HG03571 (cell line): Measurements from ENCODE around the gene EXOG.

Experiments
- ATAC-seq: cut with Tn5 transposase; IDR thresholded peaks from one replicate; pipeline ENCODE4 v1.9.1; 2021; ENCODE audit not compliant: unreplicated experiment

EXOG gene

GRCh38 chr3:38507120-38507519 lies 11.0 kb downstream of the EXOG start:
- peak; percentile 97 for ATAC-seq

DNA sequence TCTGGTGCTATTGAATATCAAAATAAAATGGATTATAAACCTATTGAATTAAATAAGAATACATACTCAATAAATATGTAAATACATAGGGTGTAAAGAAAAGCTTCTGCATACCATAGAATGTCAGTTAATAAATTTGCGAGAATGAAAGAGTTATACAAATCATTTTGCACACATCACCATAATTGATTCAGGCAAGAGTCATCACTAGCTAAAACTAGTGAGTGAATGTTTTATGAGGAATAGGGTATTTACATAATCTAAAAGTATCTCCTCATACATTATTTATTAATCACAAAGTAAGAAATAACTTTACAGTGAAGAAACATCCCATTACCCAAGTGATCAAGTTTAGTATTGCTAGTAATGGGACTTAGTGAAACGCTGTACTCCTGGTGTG lies 13.6 kb downstream of the EXOG start:
- no peak for ATAC-seq

DNA sequence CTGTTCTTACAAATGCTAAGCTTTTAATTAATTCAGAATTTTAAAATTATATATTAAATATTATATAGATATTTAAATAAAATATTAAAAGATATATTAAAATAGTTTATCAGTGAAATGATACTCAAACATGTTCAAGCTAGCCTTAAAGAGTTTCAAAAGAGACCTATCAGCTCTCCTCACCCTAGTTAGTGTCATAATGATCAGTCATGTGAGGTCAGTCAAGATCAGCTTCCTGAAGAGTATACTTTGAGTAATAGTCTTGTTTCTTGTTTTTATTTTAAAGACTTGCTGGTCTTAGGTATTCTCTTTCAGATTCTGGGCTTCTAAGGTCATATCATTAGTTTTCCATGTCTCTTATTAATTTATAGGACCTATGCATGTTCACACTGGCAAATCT lies 14.5 kb downstream of the EXOG start:
- ATAC-seq, result no peak

- no peak for ATAC-seq
These were observed 15.4 kb downstream of the EXOG start for GRCh38 chr3:38511546-38511945.

DNA sequence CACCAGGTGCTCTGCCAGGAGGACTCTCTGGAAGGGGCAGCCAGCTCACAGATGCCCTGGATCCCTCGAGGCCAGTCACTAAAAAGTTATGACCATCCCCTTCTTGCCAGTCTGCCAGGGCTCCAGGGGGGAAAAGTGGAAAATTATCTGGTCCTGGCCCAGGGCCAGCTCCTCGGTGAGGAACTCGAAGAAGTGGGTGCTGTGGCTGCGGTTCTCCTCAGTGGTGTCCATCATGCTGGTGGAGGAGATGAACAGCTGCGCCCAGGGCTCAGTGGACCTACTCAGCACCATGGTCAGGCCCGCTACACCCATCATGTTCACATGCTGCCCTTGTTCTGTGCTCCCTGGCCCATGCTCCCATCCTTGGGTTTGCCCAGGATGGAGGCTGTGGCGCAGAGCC lies 19.2 kb downstream of the EXOG start:
- ATAC-seq, result no peak

DNA sequence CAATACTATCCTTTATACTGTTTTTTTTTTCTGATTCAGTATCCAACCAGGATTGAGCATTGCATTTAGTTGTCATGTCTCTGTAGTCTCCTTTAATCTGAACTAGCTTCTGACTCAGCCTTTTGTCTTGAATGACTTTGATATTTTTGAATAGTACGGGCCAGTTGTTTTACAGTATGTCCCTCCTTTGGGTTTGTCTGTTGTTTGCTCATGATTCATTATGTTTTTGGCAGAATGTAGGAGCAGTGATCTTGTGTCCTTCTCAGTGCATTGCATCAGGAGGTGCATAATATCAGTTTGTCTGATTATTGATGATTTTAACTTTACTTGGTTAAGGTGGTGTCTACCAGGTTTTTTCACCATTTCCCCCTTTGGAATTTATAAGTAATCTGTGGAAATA lies 20.5 kb downstream of the EXOG start:
- no peak for ATAC-seq

GRCh38 chr3:38519000-38519399 lies 22.9 kb downstream of the EXOG start:
- ATAC-seq, result no peak

GRCh38 chr3:38519651-38520050 lies 23.5 kb downstream of the EXOG start:
- no peak for ATAC-seq

DNA sequence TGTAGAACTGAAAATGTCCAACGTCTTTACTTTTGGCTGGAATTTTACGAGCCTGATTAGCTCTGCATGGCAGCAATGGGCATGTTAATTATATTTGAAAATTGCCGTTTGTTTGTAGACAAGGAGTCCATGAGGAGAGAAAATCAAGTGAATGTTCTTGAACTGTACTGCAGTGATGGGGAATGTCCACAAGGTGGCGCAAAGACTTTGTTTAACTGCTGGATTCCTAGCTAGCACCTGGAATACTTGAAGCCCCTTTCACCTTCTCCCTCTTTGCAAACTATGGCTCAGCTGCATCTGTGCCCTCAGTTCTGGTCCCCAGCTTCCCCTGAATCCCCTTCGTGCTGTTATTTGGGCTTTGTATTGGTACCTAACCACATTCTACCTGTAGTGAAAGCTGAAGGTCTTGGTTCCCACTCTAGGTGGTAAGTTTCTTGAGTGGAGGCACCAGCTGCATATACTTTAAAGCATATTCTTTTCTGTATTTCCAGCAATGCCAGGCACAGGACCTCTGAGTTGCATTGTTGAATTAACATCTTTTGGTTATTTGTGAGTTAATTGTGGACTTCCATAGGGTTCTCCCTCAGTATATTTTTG lies 25.3 kb downstream of the EXOG start:
- no peak for ATAC-seq

DNA sequence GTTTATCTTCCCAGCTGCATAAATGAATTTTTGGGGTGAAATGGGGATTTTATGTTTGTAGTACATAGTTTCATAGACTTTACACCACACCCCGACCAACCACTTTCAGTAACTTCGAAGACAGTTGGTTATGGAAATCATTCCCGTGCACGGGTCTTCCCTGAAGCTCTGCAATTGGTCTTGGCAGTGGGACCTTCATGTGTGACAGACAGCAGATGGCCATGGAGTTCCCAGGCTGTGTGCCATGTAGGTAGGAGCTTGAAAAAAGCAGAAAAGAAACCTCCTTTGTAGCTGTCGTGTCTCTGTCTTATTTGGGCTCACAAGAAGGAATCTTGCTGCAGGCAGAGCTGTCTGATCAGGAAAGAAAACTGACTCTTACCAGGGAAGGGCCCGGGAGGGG lies 25.9 kb downstream of the EXOG start:
- ATAC-seq, result no peak

DNA sequence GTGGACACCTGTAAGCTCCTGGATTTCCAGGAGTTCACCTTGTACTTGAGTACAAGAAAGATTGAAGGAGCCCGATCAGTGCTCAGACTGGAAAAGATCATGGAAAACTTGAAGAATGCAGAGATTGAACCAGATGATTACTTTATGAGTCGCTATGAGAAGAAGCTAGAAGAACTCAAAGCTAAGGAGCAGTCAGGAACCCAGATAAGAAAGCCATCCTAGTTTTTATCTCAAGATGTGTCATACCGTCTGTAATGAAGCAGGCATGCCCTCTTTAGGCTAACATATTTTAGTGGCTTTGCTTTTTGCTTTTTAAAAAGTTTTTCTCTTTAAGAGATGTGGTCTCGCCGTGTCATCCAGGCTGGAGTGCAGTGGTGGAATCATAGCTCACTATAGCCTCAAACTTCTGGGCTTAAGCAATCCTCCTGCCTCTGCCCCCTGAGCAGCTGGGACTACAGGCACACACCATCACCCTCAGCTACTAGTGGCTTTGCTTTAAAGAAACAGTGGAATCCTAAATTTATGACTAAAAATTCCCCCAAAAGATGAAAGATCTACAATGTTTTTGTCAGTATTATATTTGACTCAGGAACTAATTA lies 28.1 kb downstream of the EXOG start:
- no peak for ATAC-seq

- no peak for ATAC-seq
These were observed 30.7 kb downstream of the EXOG start for GRCh38 chr3:38526792-38527191.

GRCh38 chr3:38528457-38528856 lies 32.3 kb downstream of the EXOG start:
- ATAC-seq, result no peak

DNA sequence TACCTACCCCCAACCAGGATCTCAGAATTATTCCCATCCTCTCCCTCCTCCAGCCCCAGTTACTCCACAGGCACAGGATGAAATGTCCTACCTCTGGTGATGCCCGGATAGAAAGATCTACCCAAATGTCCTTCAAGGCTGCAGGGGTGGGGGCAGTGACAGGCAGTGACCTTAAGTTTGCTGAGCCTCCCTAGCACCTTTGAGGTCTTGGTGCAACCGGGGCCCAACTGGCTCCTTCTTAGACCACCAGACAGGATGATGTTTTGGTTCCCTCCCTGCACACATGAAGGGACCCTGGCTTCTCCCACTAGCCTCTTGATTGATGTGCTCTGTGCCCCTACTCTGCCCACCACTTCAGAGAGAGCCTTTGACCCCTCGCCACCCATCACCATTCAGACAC lies 36.4 kb downstream of the EXOG start:
- ATAC-seq, result no peak

DNA sequence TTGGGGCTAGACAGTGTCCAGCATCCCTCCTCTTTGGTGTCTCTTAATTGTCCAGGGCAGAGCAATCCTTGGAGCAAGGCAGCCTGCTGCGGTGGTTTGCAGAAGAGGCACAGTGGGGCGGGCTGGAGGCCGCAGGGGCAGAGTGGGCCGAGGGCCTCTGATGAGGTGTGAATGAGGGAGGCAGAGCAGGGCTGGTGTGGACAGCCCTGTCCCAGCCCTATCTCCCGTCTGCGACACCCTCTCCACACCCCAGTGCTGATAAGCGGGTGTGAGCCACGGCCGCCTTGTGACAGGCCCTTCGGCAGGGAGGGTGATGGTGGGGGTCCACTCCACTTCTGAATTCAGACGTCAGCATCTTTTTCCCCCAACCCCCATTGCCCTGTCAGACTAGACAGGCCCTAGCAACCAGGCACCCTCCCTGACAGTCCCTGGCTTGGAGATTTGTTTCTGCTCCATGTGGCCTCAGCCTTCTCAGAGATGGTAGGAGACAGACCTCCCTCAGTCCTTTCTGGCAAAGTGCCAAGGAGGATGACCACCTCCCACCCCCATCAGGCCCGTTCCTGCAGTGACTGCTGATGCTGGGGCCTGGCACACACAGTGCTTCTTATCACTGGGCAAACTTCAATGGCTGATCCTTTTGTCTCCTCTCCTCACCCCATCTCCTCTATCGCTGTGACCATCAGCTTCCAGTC lies 37.3 kb downstream of the EXOG start:
- no peak for ATAC-seq

DNA sequence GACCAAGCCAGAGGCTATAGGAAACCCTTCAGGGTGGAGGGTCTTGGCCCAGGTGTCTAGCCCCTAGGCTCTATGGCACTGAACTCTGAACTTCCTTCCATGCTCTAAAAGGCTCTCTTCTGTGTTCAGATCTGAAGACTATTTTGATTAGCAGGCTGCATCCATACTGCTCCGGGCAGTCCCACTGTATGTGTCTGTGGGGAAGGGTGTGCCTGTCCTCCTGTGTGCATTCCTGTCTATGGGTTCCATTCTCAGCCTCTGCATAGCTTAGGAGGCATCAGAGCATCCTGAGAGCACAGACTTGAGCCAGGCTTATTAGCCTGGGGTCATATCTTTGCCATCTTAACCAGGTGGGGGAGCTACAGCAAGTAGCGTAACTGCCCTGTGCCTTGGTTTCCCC lies 38.0 kb downstream of the EXOG start:
- ATAC-seq, result no peak

- no peak for ATAC-seq
These were observed 38.5 kb downstream of the EXOG start for GRCh38 chr3:38534604-38535003.

- no peak for ATAC-seq
These were observed 40.5 kb downstream of the EXOG start for GRCh38 chr3:38536671-38537070.

DNA sequence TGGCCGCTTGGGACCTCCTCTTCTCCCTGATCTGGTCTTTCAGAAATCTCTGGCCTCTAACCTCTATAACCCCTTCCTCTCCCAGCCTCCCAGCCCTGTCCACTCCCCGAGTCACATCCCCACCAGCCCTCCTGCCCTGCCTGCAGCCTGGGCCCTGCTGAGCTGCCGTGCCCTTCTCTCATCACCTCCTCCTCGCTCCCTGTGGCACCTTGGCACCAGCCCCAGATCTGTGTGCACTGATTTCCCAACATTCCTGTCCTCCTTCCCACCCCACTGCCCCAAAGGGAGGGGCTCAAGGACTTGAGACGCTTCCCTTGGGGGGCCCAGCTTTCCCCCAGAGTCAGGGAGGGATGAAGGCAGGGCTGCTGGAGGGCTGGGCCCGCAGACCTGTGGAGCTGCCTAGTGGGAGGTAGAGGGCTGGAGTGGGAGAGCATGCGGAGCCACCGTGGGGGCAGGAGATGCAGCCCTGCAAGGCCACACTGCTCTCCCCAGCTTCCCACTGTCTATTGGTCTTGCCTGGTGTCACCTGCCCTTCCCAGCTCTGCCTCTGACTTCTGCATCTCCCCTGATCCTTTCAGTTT lies 42.7 kb downstream of the EXOG start:
- ATAC-seq, result no peak

DNA sequence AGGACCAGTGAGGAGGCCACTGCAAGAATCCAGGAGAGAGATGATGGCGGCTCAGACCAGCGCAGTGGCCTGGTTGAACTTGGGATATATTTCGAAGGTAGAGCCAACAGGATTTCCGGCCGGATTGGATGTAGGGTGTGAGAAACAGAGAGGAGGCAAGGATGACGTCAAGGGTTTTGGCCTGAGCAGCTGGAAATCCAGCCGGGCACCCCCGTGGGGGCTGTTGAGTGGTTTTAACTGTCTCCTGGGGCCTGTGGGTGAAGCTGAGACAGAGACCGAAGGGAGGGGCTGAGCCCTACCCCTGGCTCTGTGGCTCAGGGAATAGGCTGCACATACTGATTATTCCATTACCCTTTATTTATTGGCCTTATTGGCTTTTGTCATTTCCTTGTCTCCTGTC lies 45.7 kb downstream of the EXOG start:
- ATAC-seq, result no peak

DNA sequence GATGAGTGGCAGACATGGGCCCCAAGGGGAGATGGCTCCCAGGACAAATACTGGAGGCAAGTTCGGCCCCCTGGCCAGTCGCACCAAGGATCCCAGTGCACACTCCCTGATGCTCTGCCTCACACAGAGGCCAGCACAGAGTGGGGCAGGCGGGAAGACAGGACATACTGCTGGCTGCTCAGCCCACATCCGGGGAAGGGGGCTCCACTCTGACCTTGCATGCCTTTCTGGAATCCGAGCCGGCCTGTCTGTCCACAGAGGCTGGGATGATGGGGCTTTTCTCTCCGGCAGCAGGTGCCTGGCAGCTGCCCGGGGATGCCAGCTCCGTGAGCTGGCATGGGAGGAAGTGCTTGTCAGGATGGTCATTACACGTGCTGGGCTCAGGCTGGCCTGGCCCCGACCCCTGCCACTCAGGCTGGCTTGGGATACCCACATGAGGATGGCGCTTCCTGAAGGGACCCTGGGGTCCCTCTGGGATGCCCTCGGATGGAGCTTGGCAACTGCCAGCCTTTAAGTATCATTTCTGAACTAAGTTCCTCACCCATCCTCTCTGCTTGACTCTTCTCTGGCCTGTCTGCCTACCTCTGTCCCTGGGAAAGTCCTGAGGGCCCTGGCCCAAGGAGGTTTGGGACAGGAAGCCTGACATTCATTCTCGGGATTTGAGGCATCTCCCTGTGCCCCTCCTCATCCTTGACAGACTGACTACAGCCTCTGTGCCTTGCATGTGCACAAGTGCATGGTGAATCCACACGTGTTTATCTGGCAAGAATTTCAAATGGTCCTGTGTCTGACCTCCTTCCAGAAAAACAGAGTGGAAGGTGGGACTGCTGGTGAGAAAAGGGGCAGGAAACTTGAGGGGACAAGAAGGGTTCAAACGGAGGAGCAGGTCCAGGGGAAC lies 46.5 kb downstream of the EXOG start:
- no peak for ATAC-seq
